Liver (tissue), 9 donors: ENCODE measurements around the gene ATP11C. TPM values are rescaled to one million over a fixed set of nuclear protein-coding genes. Genes with fewer than 3 reads are reported as not detected.

ENCODE experiments used
- DNase-seq: peaks from one replicate; pipeline ENCODE4 v3.0.0-alpha.2; 2017; ENCODE audit warnings: low spot score
- H3K27ac ChIP-seq, 2 donors: one replicate each; pipeline ENCODE4 v1.7.0; 2013; ENCODE audit warnings: inconsistent platforms in 2 of 2, low read length in 2 of 2, control low read depth in 1 of 2, low read depth in 1 of 2, mild to moderate bottlenecking in 1 of 2
- H3K27me3 ChIP-seq, 4 donors: one replicate each; pipeline versions ENCODE4 v1.6.1 to v1.7.0; 2013; ENCODE audit warnings: low read length in 3 of 4, inconsistent platforms in 1 of 4, mild to moderate bottlenecking in 1 of 4, moderate library complexity in 1 of 4; ENCODE audit not compliant: control insufficient read depth in 4 of 4, insufficient read depth in 4 of 4
- H3K36me3 ChIP-seq, 4 donors: one replicate each; pipeline versions ENCODE4 v1.6.1 to v1.7.0; 2013; ENCODE audit warnings: low read length in 3 of 4, mild to moderate bottlenecking in 3 of 4, low read depth in 1 of 4, moderate library complexity in 1 of 4; ENCODE audit not compliant: control insufficient read depth in 4 of 4, insufficient read depth in 3 of 4
- H3K4me1 ChIP-seq, 4 donors: one replicate each; pipeline versions ENCODE4 v1.6.1 to v1.7.0; 2013; ENCODE audit warnings: low read length in 3 of 4, mild to moderate bottlenecking in 3 of 4, moderate library complexity in 1 of 4; ENCODE audit not compliant: control insufficient read depth in 4 of 4, insufficient read depth in 4 of 4
- H3K4me3 ChIP-seq, 3 donors: one replicate each; pipeline versions ENCODE4 v1.6.1 to v1.7.0; 2013; ENCODE audit warnings: low read length in 3 of 3, control low read depth in 1 of 3, low read depth in 1 of 3, mild to moderate bottlenecking in 1 of 3
- H3K9ac ChIP-seq, 2 donors: one replicate each; pipeline ENCODE4 v1.7.0; 2013; ENCODE audit warnings: low read length in 2 of 2, mild to moderate bottlenecking in 2 of 2, moderate library complexity in 2 of 2, control low read depth in 1 of 2, low read depth in 1 of 2
- H3K9me3 ChIP-seq, 4 donors: one replicate each; pipeline versions ENCODE4 v1.6.1 to v1.7.0; 2013; ENCODE audit warnings: low read length in 3 of 4; ENCODE audit not compliant: control insufficient read depth in 4 of 4
- EGR1 ChIP-seq, 2 donors: IDR thresholded peaks; 2 replicates each; pipeline ENCODE4 v1.6.1; 2016 to 2018; ENCODE audit warnings: antibody characterized with exemption in 2 of 2, low read depth in 2 of 2
- FOXA1 ChIP-seq: IDR thresholded peaks from 2 replicates; pipeline ENCODE4 v1.6.1; 2016; ENCODE audit warnings: antibody characterized with exemption
- FOXA2 ChIP-seq: IDR thresholded peaks from 2 replicates; pipeline ENCODE4 v1.6.1; 2016; ENCODE audit warnings: antibody characterized with exemption
- GABPA ChIP-seq, 2 donors: IDR thresholded peaks in 1 of 2; conservative IDR thresholded peaks in 1 of 2; 2 replicates each; pipeline ENCODE4 v1.6.1; 2016; ENCODE audit warnings: antibody characterized with exemption in 2 of 2, mild to moderate bottlenecking in 1 of 2, moderate library complexity in 1 of 2
- HNF4A ChIP-seq, 2 donors: conservative IDR thresholded peaks; 2 replicates each; pipeline ENCODE4 v1.6.1; 2016; ENCODE audit warnings: antibody characterized with exemption in 2 of 2, mild to moderate bottlenecking in 2 of 2
- HNF4G ChIP-seq: IDR thresholded peaks from 2 replicates; pipeline ENCODE4 v1.6.1; 2016; ENCODE audit warnings: antibody characterized with exemption
- JUND ChIP-seq, 2 donors: IDR thresholded peaks; 2 replicates each; pipeline ENCODE4 v1.6.1; 2016; ENCODE audit warnings: antibody characterized with exemption in 2 of 2
- MAX ChIP-seq: IDR thresholded peaks from 2 replicates; pipeline ENCODE4 v1.6.1; 2016; ENCODE audit warnings: antibody characterized with exemption
- NR2F2 ChIP-seq: IDR thresholded peaks from 2 replicates; pipeline ENCODE4 v1.6.1; 2016; ENCODE audit warnings: antibody characterized with exemption
- RAD21 ChIP-seq, 2 donors: IDR thresholded peaks; 2 replicates each; pipeline ENCODE4 v1.6.1; 2016; ENCODE audit warnings: antibody characterized with exemption in 2 of 2, mild to moderate bottlenecking in 2 of 2
- REST ChIP-seq: IDR thresholded peaks from 2 replicates; pipeline ENCODE4 v1.6.1; 2016; ENCODE audit warnings: antibody characterized with exemption, mild to moderate bottlenecking
- RXRA ChIP-seq, 2 donors: IDR thresholded peaks; 2 replicates each; pipeline ENCODE4 v1.6.1; 2017 to 2018; ENCODE audit warnings: antibody characterized with exemption in 2 of 2, mild to moderate bottlenecking in 1 of 2
- SP1 ChIP-seq: IDR thresholded peaks from 2 replicates; pipeline ENCODE4 v1.6.1; 2018; ENCODE audit warnings: antibody characterized with exemption, mild to moderate bottlenecking
- TAF1 ChIP-seq: conservative IDR thresholded peaks from 2 replicates; pipeline ENCODE4 v1.6.1; 2016; ENCODE audit warnings: antibody characterized with exemption, mild to moderate bottlenecking
- YY1 ChIP-seq: IDR thresholded peaks from 2 replicates; pipeline ENCODE4 v1.6.1; 2016; ENCODE audit warnings: antibody characterized with exemption, mild to moderate bottlenecking
- WGBS: extraction: QIAGEN DNeasy Blood & Tissue Kit; methylation state at CpG from one replicate; pipeline ENCODE4 v1.1.7; 2013; 5-methylcytosine and 5-hydroxymethylcytosine counted together
- polyA plus RNA-seq, 2 donors: library from polyadenylated mRNA; stranded (reverse) in 1 of 2; unstranded in 1 of 2; fragments of 200-250 nt in 1 of 2; fragments of >200 nt in 1 of 2; fragmentation: Nextera tagmentation in 1 of 2; extraction: Ambion mirVana in 1 of 2; gene quantifications; one replicate each; pipeline versions ENCODE4 v1.2.1 to v1.2.3, GENCODE V29; 2013 to 2015
- total RNA-seq, 2 donors: library from RNA; depleted of rRNA; stranded (reverse); fragments of >200 nt; gene quantifications; one replicate each; pipeline ENCODE4 v1.2.3, GENCODE V29; 2014
- TF ChIP-seq, protein P1 (sequence below): IDR thresholded peaks from 2 replicates; pipeline ENCODE4 v1.6.1; 2016; ENCODE audit warnings: antibody characterized with exemption
- TF ChIP-seq, protein P2 (sequence below): fragments of 150-350 bp; IDR thresholded peaks from 2 replicates; pipeline ENCODE4 v1.5.1; 2017; ENCODE audit warnings: improper control_type of control experiment, low read depth, low read length; ENCODE audit not compliant: missing input control
- TF ChIP-seq, protein P3 (sequence below): IDR thresholded peaks from 2 replicates; pipeline ENCODE4 v1.6.1; 2016; ENCODE audit warnings: antibody characterized with exemption
- donor health status: healthy.
- donor health status: healthy.
- donor health status: healthy.
- donor health status: healthy.
- donor health status: healthy.

ATP11C gene
- total and polyA plus RNA-seq, 4 donors: 11.8 to 52.1 (median 18.9) TPM

DNA sequence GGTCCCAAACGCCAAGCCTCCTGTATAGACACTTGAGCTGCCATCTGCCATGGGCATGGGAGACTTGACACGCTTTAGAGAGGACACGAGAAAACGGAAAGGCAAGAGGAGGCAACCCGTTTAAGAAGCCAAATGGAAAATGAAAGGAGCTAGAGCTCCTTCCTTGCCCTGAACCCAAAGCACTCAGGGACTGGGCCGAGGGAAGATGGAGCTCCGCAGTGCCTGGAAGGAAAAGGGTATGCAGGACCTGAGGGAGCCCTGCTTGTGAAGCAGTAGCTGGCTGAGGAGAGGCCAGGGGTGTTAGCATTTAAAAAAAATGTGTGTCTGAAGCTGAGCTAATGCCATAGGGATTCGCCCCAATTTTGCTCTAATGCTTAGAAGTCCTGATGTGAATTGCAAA is 239.9 kb downstream of the ATP11C start:
- TF ChIP-seq HNF4G: no peak
- TF ChIP-seq FOXA2: no peak
- TF ChIP-seq SP1: no peak
- no peak for TF ChIP-seq RAD21 (IDR thresholded peaks at IDR 0.05)
- TF ChIP-seq RXRA (IDR thresholded peaks at IDR 0.05): no peak
- TF ChIP-seq REST: no peak
- no peak for TF ChIP-seq YY1
- TF ChIP-seq TAF1: no peak
- no peak for TF ChIP-seq EGR1 (IDR thresholded peaks at IDR 0.05; ENCODE audit: low read depth in 2 of 2)
- TF ChIP-seq, protein P1, sequence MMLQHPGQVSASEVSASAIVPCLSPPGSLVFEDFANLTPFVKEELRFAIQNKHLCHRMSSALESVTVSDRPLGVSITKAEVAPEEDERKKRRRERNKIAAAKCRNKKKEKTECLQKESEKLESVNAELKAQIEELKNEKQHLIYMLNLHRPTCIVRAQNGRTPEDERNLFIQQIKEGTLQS: no peak
- TF ChIP-seq, protein P2, sequence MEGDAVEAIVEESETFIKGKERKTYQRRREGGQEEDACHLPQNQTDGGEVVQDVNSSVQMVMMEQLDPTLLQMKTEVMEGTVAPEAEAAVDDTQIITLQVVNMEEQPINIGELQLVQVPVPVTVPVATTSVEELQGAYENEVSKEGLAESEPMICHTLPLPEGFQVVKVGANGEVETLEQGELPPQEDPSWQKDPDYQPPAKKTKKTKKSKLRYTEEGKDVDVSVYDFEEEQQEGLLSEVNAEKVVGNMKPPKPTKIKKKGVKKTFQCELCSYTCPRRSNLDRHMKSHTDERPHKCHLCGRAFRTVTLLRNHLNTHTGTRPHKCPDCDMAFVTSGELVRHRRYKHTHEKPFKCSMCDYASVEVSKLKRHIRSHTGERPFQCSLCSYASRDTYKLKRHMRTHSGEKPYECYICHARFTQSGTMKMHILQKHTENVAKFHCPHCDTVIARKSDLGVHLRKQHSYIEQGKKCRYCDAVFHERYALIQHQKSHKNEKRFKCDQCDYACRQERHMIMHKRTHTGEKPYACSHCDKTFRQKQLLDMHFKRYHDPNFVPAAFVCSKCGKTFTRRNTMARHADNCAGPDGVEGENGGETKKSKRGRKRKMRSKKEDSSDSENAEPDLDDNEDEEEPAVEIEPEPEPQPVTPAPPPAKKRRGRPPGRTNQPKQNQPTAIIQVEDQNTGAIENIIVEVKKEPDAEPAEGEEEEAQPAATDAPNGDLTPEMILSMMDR: no peak
- TF ChIP-seq MAX: no peak
- no peak for TF ChIP-seq FOXA1
- TF ChIP-seq NR2F2: no peak
- TF ChIP-seq, protein P3, sequence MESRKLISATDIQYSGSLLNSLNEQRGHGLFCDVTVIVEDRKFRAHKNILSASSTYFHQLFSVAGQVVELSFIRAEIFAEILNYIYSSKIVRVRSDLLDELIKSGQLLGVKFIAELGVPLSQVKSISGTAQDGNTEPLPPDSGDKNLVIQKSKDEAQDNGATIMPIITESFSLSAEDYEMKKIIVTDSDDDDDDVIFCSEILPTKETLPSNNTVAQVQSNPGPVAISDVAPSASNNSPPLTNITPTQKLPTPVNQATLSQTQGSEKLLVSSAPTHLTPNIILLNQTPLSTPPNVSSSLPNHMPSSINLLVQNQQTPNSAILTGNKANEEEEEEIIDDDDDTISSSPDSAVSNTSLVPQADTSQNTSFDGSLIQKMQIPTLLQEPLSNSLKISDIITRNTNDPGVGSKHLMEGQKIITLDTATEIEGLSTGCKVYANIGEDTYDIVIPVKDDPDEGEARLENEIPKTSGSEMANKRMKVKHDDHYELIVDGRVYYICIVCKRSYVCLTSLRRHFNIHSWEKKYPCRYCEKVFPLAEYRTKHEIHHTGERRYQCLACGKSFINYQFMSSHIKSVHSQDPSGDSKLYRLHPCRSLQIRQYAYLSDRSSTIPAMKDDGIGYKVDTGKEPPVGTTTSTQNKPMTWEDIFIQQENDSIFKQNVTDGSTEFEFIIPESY: no peak
- TF ChIP-seq HNF4A (conservative IDR thresholded peaks at IDR 0.05): no peak
- TF ChIP-seq GABPA (IDR thresholded peaks at IDR 0.05 in 1 of 2, conservative IDR thresholded peaks at IDR 0.05 in 1 of 2): no peak
- TF ChIP-seq JUND (IDR thresholded peaks at IDR 0.05): no peak

More for the DNA sequence above, 239.9 kb downstream of the ATP11C start:
- H3K9me3 ChIP-seq: no peaks in the 10 kb centered on the region
- H3K27me3 ChIP-seq: peaks cover 0 to 3% (median 0%) of the 10 kb centered on the region in 4 donors
- peak overlapping the region in 1 of 3 donors; percentile 45 for H3K4me3 ChIP-seq
- H3K36me3 ChIP-seq: no peaks in the 10 kb centered on the region
- no peak overlapping the region for H3K27ac ChIP-seq
- H3K9ac ChIP-seq: no peak overlapping the region
- WGBS: 49% methylated on average over 8 of the region's 8 CpGs
- H3K4me1 ChIP-seq: peaks cover 0 to 12% (median 1%) of the 10 kb centered on the region in 4 donors
- no peak for DNase-seq
